ENCODE data around the gene CCNT1.
"Not testable (repeated sequence)": the region's sequence is repeated elsewhere in the genome, so short reads cannot be mapped to it uniquely, and the experiment has no call there.

The CCNT1 gene

GRCh38 chr12:48690990-48691389, 25.5 kb downstream of the CCNT1 start:
- DNase-seq = no peak

- no peak for DNase-seq
Measured at GRCh38 chr12:48690436-48690835, 26.1 kb downstream of the CCNT1 start.

GRCh38 chr12:48688836-48689235, 27.7 kb downstream of the CCNT1 start:
- DNase-seq = no peak

GRCh38 chr12:48687592-48687991, 28.9 kb downstream of the CCNT1 start:
- DNase-seq = no peak

GRCh38 chr12:48686615-48687334, 29.7 kb downstream of the CCNT1 start:
- DNase-seq = no peak

- no peak for DNase-seq
Measured at GRCh38 chr12:48686037-48686595, 30.4 kb downstream of the CCNT1 start.

GRCh38 chr12:48683534-48683933, 33.0 kb downstream of the CCNT1 start:
- no peak for DNase-seq

- DNase-seq = no peak
Measured at GRCh38 chr12:48682927-48683326, 33.6 kb downstream of the CCNT1 start.

- not testable (repeated sequence) for DNase-seq
Measured at GRCh38 chr12:48682533-48682905, 34.0 kb downstream of the CCNT1 start.

- peak; percentile 97 for DNase-seq
Measured at GRCh38 chr12:48681710-48682532, 34.6 kb downstream of the CCNT1 start, which contains the start of gene KANSL2. KANSL2 (minus strand) TSS chr12:48682238; CDS start chr12:48681632, 606 bp downstream.

- DNase-seq = no peak
Measured at GRCh38 chr12:48681399-48681709, 35.2 kb downstream of the CCNT1 start.

GRCh38 chr12:48680861-48681260, 35.6 kb downstream of the CCNT1 start:
- DNase-seq = no peak

GRCh38 chr12:48678551-48679185, 37.8 kb downstream of the CCNT1 start:
- no peak for DNase-seq

- DNase-seq = no peak
Measured at GRCh38 chr12:48671231-48671856, 45.2 kb downstream of the CCNT1 start.

- DNase-seq = no peak
Measured at GRCh38 chr12:48668996-48669395, 47.5 kb downstream of the CCNT1 start.

- no peak for DNase-seq
Measured at GRCh38 chr12:48659863-48660262, 56.6 kb downstream of the CCNT1 start.

- DNase-seq = no peak
Measured at GRCh38 chr12:48651681-48652080, 64.8 kb downstream of the CCNT1 start.

GRCh38 chr12:48645354-48645753, 71.2 kb downstream of the CCNT1 start:
- DNase-seq = not testable (repeated sequence)

- DNase-seq = no peak
Measured at GRCh38 chr12:48643011-48643410, 73.5 kb downstream of the CCNT1 start.

GRCh38 chr12:48641752-48642555, 74.6 kb downstream of the CCNT1 start:
- not testable (repeated sequence) for DNase-seq

- DNase-seq = no peak
Measured at GRCh38 chr12:48640854-48641253, 75.7 kb downstream of the CCNT1 start.

GRCh38 chr12:48640428-48640827, 76.1 kb downstream of the CCNT1 start:
- no peak for DNase-seq

Data from cortex of kidney (tissue), 1 donor.